ENCODE measurements around the gene CDH13.

The CDH13 gene

GRCh38 chr16:82748026-82748425 lies 121.3 kb downstream of the CDH13 start:
- DNase-seq (ENCODE audit: low spot score), result peak; percentile 19

GRCh38 chr16:82750068-82750467 lies 123.3 kb downstream of the CDH13 start:
- DNase-seq (ENCODE audit: low spot score), result no peak

GRCh38 chr16:82751020-82751419 lies 124.3 kb downstream of the CDH13 start:
- DNase-seq (ENCODE audit: low spot score), result no peak

GRCh38 chr16:82752172-82752571 lies 125.4 kb downstream of the CDH13 start:
- no peak for DNase-seq (ENCODE audit: low spot score)

GRCh38 chr16:82753821-82754220 lies 127.1 kb downstream of the CDH13 start:
- DNase-seq (ENCODE audit: low spot score), result no peak

- no peak for DNase-seq (ENCODE audit: low spot score)
Observed at GRCh38 chr16:82754716-82755513, 128.1 kb downstream of the CDH13 start.

GRCh38 chr16:82755570-82756282 lies 129.0 kb downstream of the CDH13 start:
- no peak for DNase-seq (ENCODE audit: low spot score)

- no peak for DNase-seq (ENCODE audit: low spot score)
Observed at GRCh38 chr16:82756283-82756599, 129.5 kb downstream of the CDH13 start.

GRCh38 chr16:82758406-82758805 lies 131.6 kb downstream of the CDH13 start:
- DNase-seq (ENCODE audit: low spot score), result no peak

GRCh38 chr16:82758904-82759303 lies 132.1 kb downstream of the CDH13 start:
- no peak for DNase-seq (ENCODE audit: low spot score)

- DNase-seq (ENCODE audit: low spot score), result no peak
Observed at GRCh38 chr16:82761236-82761635, 134.5 kb downstream of the CDH13 start.

- no peak for DNase-seq (ENCODE audit: low spot score)
Observed at GRCh38 chr16:82761858-82762257, 135.1 kb downstream of the CDH13 start.

GRCh38 chr16:82763371-82763770 lies 136.6 kb downstream of the CDH13 start:
- no peak for DNase-seq (ENCODE audit: low spot score)

- no peak for DNase-seq (ENCODE audit: low spot score)
Observed at GRCh38 chr16:82767198-82767597, 140.4 kb downstream of the CDH13 start.

- no peak for DNase-seq (ENCODE audit: low spot score)
Observed at GRCh38 chr16:82767808-82768207, 141.0 kb downstream of the CDH13 start.

- DNase-seq (ENCODE audit: low spot score), result peak; percentile 32
Observed at GRCh38 chr16:82769845-82770244, 143.1 kb downstream of the CDH13 start.

- DNase-seq (ENCODE audit: low spot score), result no peak
Observed at GRCh38 chr16:82772215-82772614, 145.4 kb downstream of the CDH13 start.

GRCh38 chr16:82773018-82773417 lies 146.2 kb downstream of the CDH13 start:
- DNase-seq (ENCODE audit: low spot score), result no peak

- DNase-seq (ENCODE audit: low spot score), result peak; percentile 32
Observed at GRCh38 chr16:82776470-82777146, 149.8 kb downstream of the CDH13 start.

GRCh38 chr16:82782715-82783251 lies 156.0 kb downstream of the CDH13 start:
- DNase-seq (ENCODE audit: low spot score), result no peak

GRCh38 chr16:82783933-82784572 lies 157.3 kb downstream of the CDH13 start:
- DNase-seq (ENCODE audit: low spot score), result no peak

GRCh38 chr16:82784573-82784968 lies 157.8 kb downstream of the CDH13 start:
- no peak for DNase-seq (ENCODE audit: low spot score)

Measured in putamen (tissue), 1 donor.